HepG2 (cell line): Measurements from ENCODE around the gene MBD3L2.
"Not testable (repeated sequence)": the region's sequence is repeated elsewhere in the genome, so short reads cannot be mapped to it uniquely, and the experiment has no call there.

Source experiments
- ELF3 ChIP-seq: IDR thresholded peaks from 2 replicates; pipeline ENCODE4 v1.6.1; 2016; ENCODE audit warnings: missing genetic modification reagents, missing compliant biosample characterization
- KAT8 ChIP-seq: IDR thresholded peaks from 2 replicates; pipeline ENCODE4 v1.6.1; 2016; ENCODE audit warnings: missing genetic modification reagents, missing compliant biosample characterization
- RFXAP ChIP-seq: sonication (generic); formaldehyde crosslinking; IDR thresholded peaks from 2 replicates; pipeline ENCODE4 v1.4.0; 2020; ENCODE audit warnings: missing genetic modification reagents, borderline replicate concordance
- STAG1 ChIP-seq: sonication (generic); formaldehyde crosslinking; IDR thresholded peaks from 2 replicates; pipeline ENCODE4 v1.4.0; 2020; ENCODE audit warnings: missing genetic modification reagents
- ZNF451 ChIP-seq: sonication (generic); formaldehyde crosslinking; IDR thresholded peaks from 2 replicates; pipeline ENCODE4 v1.5.0; 2020; ENCODE audit warnings: mild to moderate bottlenecking, missing genetic modification reagents
- ZNF577 ChIP-seq: sonication (generic); formaldehyde crosslinking; IDR thresholded peaks from 2 replicates; pipeline ENCODE4 v1.4.0; 2020; ENCODE audit warnings: mild to moderate bottlenecking, low read depth, missing genetic modification reagents, borderline replicate concordance
- ZNF672 ChIP-seq: sonication (generic); formaldehyde crosslinking; IDR thresholded peaks from 2 replicates; pipeline ENCODE4 v1.8.1; 2022; ENCODE audit warnings: missing genetic modification reagents
- TF ChIP-seq, protein P1 (sequence below): sonication (generic); formaldehyde crosslinking; IDR thresholded peaks from 2 replicates; pipeline ENCODE4 v1.5.0; 2020; ENCODE audit warnings: missing genetic modification reagents

GRCh38 chr19:7030278-7030677 lies 18.8 kb upstream of the MBD3L2 start, which contains the start of gene MBD3L5:
- TF ChIP-seq KAT8; ZNF577 (CRISPR knock-in tag); ZNF672 (CRISPR knock-in tag); RFXAP (CRISPR knock-in tag); ELF3 (CRISPR knock-in tag); ZNF451; STAG1 (CRISPR knock-in tag): not testable (repeated sequence)
- TF ChIP-seq, protein P1, sequence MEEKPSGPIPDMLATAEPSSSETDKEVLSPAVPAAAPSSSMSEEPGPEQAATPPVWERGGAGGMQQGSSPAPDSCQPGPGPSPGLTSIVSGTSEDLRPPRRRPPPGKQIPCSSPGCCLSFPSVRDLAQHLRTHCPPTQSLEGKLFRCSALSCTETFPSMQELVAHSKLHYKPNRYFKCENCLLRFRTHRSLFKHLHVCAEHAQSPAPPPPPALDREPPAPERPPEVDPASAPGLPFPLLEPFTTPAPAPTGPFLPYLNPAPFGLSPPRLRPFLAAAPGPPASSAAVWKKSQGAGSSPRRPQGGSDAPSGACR (CRISPR knock-in tag): not testable (repeated sequence)
